SIG-M5 treated with dmso at 0.1 percent for 504 hours (cell line): ENCODE data around the gene COL15A1.
"Not testable (repeated sequence)": the region's sequence is repeated elsewhere in the genome, so short reads cannot be mapped to it uniquely, and the experiment has no call there.

Experiments
- DNase-seq: peaks from one replicate; lab custom pipeline; 2025; ENCODE audit not compliant: unreplicated experiment; lab: John Stamatoyannopoulos, UW

COL15A1 gene

GRCh38 chr9:98943682-98944056 lies at the start of gene COL15A1:
COL15A1 (plus strand) TSS chr9:98943907; CDS start chr9:98944062, 155 bp downstream.
- no peak for DNase-seq

DNA sequence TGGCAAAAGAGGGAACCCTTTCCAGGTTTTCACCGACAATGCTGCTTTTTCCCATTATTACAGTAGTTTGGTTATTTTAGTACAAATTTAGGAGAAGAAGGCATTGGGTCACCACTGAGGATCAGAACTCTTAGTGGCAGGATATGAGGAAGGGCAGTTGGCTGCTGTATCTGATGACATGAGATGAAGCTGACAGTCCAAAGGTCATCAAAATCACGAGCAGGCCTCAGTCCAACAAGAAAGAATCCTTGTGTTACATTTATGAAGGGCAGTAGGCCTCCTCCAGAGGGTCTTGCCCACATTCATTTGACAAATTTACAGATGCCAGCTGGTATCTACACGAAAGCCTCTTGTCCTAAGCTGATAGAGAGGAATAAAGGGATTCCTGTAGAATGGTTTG lies 49.5 kb upstream of the COL15A1 start:
- no peak for DNase-seq

- DNase-seq: no peak
These were observed 48.9 kb upstream of the COL15A1 start for GRCh38 chr9:98894761-98895160.

- DNase-seq: peak; percentile 4
These were observed 47.1 kb upstream of the COL15A1 start for GRCh38 chr9:98896632-98897031.

DNA sequence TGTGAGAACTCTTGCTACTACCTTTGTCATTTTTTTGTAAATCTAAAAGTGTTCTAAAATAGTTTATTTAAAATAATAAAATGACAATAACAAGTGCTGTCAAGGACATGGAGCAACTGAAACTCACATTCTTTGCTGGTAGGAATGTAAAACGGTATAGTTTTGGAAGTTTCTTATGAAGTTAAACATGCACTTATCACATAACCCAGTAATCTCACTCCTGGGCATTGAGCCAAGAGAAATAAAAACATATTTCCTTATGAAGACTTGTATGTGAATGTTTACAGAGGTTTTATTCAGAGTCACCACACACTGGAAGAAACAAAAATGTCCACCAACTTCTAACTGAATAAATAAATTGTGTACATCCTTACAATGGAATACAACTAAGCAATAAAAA lies 46.0 kb upstream of the COL15A1 start:
- DNase-seq: no peak

DNA sequence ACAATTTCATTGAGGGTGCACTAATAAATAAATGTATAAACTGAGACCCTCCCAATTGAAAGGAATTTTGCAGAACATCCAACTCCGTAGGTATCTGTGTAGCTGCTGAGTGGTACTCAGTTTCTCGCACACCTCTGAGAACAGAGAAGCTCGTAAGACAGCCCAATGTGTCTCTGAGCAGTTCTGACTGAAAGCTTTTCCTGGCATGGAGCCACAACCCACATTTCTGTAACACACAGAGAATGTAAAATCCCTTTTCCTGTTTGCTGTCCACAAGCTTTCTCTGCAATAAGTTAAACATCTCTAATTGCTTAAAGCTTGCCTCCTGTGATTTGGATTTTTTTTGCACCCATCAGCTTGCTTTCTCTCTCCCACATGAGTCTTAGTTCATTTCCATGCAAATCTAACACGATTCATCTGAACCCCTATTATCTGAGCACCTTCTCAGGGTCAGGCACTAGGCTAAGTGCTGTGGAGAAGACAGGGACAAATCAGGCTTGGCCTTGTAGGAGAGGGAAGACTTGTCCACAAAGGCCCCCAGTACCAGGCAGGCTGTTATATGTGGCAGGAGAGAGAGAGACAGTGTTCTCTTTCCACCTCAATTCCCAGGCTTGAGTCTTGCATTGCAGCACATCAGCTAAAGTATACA lies 44.2 kb upstream of the COL15A1 start:
- DNase-seq: no peak

DNA sequence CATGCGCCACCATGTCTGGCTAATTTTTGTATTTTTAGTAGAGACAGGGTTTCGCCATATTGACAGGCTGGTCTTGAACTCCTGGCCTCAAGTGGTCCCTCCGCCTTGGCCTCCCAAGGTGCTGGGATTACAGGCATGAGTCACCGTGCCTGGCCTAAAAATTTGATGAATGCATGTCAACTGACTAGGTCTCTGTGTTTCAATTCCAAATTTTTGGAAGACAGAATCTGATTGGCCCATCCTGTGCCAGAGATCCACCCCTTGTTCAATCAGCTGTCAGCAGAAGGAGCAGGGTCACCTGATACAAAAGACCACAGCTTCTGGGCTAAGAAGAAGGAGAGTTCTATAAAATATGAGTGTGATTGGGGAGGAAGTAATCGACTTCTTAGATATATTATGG lies 43.5 kb upstream of the COL15A1 start:
- DNase-seq: no peak

- no peak for DNase-seq
These were observed 43.0 kb upstream of the COL15A1 start for GRCh38 chr9:98900725-98901124.

DNA sequence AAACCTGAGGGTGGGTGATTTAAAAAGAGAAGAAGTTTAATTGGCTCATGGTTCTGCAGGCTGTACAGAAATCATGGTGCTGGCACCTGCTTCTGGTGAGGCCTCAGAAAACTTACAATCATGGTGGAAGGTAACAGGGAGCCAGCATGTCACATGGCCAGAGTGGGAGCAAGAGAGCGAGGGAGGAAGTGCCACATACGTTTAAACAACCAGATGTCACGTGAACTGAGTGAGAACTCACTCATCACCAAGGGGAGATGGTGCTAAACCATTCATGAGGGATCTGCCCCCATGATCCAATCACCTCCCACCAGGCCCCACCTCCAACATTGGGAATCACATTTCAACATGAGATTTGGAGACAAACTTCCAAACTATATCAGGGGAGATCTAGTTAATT lies 41.9 kb upstream of the COL15A1 start:
- not testable (repeated sequence) for DNase-seq

- DNase-seq: no peak
These were observed 41.2 kb upstream of the COL15A1 start for GRCh38 chr9:98902516-98902915.

- no peak for DNase-seq
These were observed 40.8 kb upstream of the COL15A1 start for GRCh38 chr9:98902925-98903324.

DNA sequence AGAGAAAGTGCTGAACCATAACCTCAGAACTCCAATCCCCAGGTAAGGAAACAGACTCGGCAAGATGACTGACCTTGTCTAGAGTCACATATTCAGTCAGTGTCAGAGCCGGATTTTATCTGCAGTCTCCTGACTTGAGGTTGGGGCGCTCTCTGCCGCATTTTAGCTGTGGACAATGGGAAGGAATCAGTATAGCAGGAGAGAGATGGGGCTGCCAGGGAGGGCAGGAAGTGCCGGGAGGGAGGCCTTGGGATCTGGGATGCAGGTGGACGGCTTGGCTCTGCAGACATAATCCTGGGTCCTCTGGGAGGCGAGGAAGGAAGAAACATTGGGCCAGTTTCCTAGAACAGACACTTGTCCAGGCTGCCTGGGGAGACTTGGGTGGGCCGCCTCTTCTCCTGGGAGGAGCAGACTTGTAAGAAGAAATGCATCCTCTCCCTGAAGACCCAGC lies 39.7 kb upstream of the COL15A1 start:
- no peak for DNase-seq

DNA sequence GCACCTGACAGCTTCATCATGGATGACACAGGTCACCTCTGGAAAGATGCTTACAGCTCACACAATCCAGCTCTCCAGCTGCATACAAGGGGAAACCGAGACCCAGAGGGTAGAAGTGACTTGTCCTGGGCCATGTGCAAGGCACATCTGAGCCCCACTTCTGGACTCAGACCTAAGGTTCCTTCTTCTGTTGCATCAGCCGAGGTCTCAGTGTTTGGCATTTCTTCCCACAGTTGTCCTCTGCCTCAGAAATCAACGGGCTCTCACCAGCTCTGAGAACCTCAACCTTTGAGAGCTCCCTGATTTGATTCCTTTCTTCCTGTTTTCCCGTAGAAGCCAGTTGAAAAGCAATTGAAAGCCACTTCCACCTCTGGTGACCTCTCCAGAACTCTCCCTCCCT lies 38.7 kb upstream of the COL15A1 start:
- DNase-seq: no peak

- no peak for DNase-seq
These were observed 37.2 kb upstream of the COL15A1 start for GRCh38 chr9:98906273-98907040.

GRCh38 chr9:98907055-98907454 lies 36.7 kb upstream of the COL15A1 start:
- DNase-seq: no peak

DNA sequence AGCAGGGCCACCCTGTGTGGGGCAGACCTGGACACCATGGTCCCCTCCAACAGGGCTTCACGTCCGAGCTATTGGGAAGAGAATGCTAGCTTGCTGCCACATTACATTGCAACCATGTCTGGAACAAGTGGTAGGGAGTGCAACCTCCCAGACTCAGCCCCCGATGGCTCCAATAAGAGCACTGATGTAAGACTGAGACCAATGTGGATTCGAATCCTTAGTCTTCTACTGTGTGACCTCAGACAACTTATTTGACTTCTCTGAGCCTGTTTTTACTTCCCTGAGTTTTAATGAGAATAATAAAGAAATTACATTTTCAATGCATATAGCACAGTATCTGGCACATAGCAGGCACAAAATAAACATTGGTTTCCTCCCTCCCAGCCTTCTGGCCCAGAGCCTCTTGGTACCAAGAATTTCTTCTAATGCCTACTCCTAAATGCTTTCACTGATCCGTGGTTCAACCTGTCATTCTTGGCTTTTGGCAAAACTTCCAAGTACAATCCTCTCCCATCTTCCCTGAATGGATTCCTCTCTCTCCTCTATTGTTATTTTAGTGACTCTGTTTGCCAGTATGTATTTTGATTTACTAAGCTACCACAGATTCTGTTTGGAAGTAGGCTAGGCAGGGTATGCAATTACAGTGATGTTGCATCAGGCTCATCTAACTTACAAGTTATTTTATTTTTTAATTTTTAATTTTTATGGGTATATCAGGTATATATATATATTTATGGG lies 34.6 kb upstream of the COL15A1 start:
- DNase-seq: no peak

DNA sequence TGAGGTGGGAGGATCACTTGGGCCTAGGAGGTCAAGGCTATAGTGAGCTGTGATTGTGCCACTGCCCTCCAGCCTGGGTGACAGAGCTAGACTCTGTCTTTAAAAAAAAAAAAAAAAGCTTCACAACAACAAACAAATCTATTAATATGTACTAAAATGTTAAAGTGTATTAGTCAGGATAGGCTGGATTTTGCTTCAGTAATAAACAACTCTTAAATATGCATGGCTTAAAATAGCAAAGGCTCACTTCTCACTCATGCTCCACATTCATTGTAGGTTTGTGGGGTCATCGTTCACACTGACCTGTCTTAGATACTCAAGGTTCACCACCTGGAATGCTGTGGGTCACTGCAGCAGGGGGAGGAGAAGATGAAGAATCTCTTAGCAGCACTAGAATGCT lies 33.8 kb upstream of the COL15A1 start:
- no peak for DNase-seq

- no peak for DNase-seq
These were observed 32.7 kb upstream of the COL15A1 start for GRCh38 chr9:98911042-98911441.

- DNase-seq: not testable (repeated sequence)
These were observed 32.0 kb upstream of the COL15A1 start for GRCh38 chr9:98911738-98912137.

DNA sequence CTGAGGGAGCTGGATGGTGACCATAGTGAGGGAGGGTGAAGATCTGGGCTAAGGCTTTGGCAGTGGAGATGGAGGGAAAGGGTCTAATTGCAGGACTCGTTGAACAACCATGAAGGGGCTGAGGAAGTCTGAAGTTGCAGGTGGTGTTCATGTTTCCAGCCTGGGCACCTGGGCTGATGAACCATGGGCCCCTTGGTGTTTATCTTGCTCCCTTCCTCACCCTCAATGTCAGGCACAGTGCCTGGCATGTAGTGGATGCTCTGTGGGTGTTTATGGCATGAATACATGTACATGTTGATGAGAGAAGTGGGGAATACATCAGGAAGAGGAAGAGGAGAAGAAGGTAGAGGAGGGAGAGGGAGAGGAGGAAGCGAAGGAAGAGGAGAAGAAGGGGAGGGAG lies 31.3 kb upstream of the COL15A1 start:
- no peak for DNase-seq

DNA sequence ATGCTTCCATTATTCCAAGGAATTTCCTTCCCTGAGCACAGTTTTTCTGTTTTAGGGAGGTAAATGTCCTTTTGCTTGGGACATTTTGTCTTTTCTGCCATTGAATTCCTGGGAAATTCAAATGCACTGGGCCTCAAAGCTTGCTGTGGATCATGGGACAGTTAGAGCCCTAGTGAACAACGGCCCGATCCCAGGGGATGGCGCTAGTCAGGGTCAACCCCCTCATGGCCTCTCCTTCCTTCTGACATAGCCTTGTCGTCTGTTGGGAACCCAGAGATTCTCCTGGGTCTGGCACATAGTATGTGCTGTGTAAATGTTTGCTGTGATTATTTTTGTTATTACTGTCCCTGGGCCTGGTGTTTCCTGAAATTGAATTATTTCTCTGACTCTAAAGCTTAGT lies 30.7 kb upstream of the COL15A1 start:
- DNase-seq: no peak

DNA sequence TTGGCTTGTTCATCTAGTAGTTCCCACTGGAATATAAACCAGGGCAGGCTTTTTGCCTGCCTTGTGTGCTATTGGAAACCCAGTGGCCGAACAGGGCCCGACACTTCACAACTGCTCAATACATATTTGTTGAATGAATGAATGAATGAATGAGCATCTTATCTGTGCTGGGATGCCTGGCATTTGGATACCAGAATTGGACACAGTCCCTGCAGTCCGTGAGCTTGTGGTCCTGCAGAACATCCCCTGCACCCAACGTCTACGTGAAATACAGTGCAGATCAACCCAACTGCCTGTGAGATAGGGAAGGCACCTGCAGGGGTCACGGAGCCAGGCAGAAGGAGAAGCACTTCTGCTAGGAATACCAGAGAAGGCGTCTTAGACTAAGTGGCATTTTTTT lies 30.0 kb upstream of the COL15A1 start:
- no peak for DNase-seq
